Stimulated activated naive CD4-positive, alpha-beta T cell treated with Interleukin-2 at 50 U/mL for 16 hours (primary cell): ENCODE data around the gene CPD.
A peak's percentile ranks its signal among the peaks of the same experiment; 100 is the strongest.

ENCODE experiments used
- DNase-seq: peaks from one replicate; lab custom pipeline; 2025; lab: John Stamatoyannopoulos, UW

Gene CPD

DNA sequence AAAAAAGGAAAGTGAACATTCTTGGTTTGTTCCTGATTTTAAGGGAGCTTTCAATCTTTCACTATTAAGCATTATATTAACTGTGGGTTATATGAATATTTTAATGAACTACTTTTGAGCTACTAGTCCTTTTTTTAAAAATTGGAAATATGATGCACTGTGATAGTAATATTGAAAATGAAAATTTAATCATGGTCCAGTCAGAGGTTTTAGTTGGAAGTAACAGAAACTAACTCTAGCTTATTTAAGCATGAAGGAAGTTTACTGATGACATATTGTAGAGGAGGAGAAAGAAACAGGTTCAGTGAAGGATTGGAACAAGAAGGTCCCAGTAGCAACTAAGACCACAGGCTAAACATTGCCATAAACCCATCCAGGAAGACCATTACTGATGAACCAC, 24.0 kb upstream of the CPD start:
- DNase-seq, result no peak

DNA sequence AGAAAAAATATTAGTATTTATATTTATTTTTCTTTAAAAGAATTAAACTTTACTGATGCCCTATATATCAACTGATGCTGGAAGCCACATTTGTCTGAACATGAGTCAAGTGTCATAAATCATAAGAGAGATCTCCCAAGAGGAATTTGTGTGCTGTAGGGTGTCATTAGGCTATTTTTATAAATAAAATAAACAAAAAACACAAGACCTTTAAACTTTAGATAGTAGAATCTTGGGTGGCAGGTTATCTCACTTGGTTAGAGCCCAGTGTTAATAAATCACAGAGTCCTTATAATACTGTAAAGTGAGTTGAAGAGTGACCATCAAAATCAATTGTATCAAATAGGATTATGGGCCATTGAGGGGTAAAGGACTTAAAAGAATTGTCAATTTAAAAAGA, 21.3 kb upstream of the CPD start:
- DNase-seq, result no peak

DNA sequence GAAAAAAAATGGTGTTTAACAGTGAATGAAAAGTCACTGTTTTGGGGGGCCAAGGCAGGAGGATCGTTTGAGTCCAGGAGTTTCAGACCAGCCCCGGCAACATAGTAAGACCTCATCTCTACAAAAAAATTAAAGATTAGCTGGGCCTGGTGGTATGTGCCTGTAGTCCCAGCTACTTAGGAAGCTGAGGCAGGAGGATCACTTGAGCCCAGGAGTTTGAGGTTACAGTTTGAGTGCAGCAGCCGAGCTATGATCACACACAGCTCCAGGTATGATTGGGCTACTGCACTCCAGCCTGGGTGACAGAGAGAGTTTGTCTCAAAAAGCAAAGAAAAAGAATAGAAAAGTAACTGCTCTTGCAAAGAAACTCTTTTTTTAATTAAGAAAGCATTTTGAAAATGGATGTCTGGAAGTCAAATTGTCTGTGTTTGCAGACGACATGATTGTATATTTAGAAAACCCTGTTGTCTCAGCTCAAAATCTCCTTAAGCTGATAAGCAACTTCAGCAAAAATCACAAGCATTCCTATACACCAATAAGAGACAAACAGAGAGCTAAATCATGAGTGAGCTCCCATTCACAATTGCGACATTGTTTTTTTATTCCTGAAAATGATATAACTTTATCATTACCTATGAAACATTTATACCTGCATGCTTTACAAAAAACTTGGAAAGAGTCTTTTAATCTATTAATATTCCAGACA, 20.5 kb upstream of the CPD start:
- DNase-seq, result no peak

DNA sequence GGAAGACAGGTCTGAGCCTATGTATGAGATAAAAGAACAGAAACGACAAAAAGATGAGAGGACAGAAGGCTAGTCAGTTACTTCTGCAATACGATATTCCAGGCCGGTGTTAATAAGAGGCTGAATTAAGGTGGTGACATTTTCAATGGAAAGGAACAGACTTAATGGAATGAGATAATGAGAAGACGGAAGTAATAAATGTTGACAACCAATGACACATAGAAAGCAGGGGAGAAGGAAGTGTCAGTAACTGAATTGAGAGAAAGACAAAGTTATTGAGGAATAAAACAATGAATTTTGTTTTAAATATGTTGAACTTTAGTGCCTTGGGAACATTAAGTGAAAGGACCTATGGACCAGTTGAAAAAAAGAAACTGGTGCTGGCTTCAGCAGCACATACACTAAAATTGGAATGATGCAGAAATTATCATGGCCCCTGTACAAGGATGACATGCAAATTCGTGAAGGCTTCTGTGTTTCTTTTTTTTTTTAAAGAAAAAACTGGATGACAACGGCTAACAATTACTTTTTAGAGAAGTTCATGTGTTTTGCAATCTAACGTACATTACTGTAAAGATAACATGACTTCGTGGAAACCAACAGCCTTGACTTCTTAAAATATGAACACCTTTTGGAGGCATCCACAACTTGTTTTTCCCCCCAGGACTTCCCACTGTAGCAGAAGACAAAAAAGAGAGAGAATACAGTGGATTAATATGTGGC, 18.5 kb upstream of the CPD start:
- no peak for DNase-seq

DNA sequence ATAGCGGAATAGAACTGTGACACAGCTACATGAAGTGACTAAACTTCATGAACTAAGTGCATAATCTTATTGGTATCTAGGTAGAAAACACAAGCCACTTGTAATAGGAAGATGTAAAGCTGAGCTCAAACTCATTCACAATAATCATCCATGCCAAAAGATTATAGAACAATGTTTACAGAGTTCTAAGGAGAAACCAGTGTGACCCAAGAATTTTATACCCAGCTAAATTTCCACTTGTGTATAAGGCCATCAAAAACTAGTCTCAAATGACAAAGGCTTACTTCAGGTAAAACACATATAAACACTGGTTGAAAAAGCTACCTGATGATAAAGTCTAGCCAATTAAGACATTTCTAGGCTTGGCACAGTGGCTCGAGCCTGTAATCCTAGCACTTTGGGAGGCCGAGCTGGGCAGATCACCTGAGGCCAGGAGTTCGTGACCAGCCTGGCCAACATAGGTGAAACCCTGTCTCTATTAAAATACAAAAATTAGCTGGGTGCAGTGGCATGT, 16.9 kb upstream of the CPD start:
- no peak for DNase-seq

DNA sequence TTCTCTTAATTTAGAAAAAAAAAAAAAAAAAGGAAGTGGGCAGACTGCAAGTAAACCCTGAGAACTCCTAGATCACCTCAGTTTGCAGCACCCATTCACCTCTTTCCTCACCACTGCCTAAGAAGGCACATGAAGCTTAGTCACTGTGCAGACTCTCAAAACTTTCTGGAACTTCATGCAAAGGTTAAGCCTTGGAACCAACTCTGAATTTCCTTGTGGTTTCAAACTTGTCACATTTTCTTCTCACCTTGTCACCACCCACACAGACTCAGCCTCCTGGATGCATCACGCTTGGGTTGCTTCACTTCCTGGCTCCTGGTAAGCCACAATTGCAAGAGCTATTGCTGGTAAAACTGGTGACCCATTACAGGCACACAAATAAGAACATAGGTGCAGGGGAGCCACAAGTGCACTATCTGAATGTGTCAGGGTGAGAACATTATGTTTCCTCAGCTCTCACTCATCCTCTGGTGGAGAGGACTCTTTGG, 15.0 kb upstream of the CPD start:
- DNase-seq, result peak; percentile 86

DNA sequence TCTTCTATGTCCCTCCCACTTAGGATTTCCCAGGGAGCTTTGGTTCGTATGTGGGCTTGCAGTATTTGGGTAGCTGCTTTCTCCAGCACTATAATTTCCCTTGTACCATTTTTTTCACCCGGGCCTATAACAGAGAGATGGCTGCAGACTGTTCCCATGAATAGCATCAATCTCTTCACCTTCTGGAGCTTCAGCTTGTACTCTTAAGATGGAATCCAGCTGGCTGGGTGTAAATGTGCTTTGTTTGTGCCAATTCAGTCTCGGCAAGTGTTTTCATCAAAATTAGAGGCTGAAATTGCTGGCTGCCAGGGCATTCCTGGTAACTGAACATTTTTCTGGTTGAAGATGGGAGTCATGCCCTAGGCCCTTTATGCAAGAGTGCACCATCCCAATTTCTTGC, 12.2 kb upstream of the CPD start:
- DNase-seq, result no peak

DNA sequence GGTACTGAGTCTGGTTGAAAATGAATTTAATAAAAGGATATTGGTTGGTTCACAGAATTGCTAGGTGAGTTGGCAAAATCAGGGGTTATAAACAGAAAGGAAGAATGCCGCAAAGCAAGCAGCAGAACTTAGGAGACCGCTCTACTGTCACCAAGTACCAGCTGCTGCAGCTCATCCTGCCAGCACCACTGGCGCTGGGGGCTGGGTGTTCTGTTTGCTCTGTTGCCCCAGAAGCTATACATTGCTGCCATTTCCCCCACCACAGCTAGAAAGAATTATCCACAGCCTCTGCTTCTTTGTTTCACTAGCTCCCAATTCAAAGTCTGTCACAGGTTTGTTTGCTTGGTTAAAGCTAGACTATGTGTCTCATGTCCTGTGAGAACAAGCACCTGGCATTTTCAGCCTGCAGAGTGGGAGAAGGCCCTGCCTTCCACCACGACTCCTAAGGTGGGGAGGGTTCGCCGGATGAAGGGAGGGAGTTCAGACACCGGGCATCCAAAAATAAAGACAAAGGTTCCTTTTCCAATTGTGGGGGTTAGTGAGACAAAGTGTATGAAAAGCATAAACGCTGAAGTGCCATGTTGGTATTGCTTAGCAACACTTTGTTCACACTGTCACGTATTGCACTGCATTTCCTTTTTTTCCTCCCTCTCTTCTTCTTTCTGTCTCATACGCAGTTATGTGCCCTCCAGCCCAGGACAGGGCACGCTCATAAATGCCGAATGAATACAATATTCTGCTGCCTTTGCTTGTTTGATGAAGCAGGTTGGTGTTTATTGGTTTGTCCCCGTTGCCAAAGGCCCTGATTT, 9.6 kb upstream of the CPD start:
- DNase-seq, result no peak

DNA sequence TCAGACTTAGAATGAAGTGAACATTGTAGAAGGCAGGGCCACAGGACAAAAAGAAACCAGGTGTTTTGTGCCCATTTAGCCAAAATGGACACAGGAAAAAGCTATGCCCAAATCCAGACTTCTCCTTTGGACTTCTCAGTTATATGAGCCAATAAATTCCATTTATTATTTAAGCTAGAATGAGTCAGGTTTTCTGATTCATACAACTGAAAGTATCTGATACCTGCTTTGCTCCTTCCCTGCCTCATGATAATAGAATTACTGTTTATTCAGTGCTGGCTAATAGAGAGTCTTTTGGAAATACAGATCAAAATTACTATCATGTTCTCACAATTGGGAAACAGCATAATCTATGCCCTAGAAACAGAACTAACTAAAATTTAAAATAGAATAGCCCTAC, 8.7 kb upstream of the CPD start:
- no peak for DNase-seq

DNA sequence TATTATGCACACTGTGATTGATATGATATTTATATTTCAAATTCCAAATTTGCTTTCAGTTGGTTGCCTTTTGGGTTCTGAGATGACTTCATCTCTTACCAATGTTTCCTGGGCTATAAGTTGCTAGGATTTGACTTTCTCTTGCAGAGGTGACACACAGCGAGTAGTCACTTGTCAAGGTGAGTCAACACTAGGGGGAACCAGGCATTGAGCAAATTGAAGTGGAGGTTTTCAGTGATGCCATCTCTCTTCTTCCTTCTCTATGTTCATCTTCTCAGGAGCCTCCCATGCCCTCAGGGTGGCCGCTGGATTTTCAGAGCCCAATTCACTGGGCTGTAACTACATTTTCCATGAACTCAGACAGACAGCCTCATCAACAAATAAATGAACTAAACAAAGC, 6.0 kb upstream of the CPD start:
- peak; percentile 25 for DNase-seq

DNA sequence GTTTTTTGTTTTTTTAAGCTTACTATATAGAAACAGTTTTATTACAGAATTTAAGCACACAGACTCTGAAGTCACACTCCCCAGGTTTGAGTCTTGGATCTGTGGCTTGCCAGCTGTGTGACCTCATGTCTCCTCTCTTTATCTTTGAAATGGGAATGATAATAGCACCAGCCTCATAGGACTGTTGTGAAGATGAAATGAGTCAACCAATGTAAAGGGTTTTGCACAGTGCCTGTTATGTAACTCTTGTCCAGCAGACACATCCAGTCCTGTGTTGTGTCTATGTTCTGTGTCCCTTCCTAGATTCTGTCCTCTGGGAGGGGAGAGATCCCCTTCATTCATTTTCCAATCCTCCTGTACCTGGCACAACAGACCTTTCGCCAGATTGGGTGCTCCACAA, 3.1 kb upstream of the CPD start:
- no peak for DNase-seq

DNA sequence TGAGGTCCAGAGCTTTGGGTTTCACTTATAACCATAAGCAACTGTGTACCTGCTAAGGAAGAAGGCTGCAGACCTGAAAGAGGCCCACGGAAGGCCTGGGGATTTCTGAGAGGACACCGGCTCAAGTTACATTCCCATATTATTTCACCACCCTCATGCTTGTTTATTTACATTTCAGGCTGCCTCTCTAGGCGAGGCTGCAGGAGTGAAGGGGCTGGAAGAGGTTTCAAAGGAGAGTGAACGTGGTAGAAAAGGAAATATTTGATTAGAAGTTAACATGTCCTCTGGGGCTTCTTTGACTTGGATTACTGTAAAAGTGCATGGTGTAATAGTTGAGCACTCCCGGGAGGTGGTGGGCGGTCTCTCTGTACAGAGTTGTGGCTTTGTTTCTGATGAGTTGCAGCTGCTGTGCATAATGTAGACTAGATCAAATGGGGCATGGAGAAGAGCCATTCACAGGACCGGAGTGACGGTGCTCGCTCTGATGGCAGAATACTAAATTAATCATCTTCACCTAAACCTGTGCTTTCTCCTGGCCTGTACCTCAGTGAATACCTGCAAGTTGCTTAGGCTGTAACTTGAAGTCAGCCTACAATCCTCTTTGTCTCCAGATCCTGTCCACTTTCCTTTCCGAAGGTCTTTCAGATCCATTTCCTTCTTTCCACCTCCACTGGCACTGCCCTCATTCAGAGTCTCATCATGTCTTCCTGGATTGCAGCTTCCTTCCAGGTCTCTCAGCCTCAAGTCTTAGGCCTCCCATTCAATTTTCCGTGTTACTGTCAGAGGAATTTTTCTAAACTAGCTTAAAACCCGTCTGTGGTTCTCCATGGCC, 1.9 kb upstream of the CPD start:
- DNase-seq, result peak; percentile 45

DNA sequence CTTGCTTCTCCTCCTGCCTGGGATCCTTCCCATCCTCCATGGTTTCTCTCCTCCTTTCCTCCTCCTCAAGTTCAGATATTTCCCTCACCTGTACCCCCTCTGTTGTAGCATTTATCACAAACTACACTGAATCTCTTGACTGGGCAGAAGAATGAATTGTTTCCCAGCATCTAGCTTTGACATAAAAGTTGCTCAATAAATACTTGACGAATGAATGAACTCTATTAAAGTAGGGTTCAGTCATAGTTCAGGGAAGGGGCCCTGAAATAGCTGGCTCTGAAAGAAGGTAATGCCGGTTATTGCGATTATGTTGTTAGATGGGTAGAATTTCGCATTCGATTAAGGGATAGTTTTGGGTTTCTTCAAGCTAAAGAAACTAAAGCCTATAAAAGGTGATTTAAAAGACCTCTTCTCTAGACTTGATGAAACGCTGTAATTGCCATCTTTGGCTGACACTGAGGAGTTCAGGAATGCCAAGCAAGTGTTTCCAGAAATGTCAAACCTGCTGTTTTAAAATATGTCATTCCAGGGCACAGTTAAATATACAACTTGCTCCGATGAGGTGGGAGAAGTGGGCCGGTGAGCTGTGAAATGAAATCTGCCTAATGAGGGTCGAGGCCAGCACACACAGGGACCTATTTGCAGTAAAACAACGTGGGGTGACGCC, 1.0 kb upstream of the CPD start:
- DNase-seq, result no peak

DNA sequence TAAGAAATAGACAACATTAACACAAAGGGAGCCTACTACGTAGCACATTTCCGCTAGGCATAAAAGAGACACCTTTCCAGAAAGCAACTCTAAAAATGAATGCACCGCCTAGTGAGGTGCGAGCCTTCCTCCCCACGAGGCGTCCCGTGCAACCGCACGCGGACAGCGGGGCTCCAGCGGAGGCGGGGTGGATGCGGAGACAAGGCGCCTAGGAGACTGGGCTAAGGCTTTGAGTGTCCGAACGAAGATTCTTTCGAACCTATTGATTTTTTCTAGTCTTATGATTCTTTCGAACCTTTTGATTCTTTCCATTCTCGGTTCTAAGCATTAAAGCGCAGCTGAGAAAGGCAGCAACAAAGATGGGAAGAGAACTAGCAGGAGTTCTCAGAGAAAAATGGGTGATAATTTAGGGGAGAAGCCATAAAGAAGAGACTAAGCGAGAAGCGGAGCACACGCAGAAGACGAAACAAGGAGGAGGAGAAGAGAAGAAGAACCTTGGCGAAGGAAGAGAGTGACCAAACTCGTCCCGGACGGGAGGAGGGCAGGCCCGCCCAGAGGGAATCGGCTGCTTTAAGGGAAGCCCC, 394 bp upstream of the CPD start:
- DNase-seq, result peak; percentile 43

DNA sequence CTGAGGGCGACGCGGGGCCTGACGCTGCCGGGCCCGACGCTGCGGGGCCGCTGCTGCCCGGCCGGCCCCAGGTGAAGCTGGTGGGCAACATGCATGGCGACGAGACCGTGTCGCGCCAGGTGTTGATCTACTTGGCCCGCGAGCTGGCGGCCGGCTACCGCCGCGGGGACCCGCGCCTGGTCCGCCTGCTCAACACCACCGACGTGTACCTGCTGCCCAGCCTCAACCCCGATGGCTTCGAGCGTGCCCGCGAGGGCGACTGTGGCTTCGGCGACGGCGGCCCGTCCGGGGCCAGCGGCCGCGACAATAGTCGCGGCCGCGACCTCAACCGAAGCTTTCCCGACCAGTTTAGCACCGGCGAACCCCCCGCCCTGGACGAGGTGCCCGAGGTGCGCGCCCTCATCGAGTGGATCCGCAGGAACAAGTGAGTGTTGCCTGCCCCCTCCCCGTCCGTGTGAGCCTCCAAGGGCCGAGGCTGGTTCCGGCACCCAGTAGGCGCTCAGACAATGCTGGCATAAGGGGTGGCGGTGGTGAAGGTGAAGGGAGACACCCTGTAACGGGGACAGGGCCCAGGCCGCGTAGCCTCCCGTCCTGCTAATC, 676 bp downstream of the CPD start:
- DNase-seq, result peak; percentile 24

DNA sequence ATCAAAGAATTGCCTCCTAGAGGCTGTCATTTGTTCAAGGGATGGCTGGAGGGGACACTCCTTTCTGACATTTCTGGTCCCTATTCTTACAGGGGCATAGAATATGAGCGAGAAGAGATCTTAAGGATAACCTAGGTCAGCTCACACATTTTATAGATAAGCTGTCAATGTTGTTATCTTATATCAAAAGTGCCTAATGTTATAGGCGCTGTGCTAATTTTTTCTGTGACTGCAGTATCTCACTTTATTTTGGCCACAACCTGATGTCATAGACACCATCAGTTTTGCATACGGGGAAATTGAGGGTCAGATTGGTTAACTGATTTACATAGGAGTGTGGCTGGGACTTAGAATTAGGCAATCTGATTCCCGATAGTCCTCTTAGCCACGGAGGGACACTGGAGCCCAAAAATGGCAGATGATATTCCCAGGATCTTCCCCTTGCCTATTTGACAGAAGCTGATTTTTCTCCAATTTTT, 1.2 kb downstream of the CPD start:
- no peak for DNase-seq

DNA sequence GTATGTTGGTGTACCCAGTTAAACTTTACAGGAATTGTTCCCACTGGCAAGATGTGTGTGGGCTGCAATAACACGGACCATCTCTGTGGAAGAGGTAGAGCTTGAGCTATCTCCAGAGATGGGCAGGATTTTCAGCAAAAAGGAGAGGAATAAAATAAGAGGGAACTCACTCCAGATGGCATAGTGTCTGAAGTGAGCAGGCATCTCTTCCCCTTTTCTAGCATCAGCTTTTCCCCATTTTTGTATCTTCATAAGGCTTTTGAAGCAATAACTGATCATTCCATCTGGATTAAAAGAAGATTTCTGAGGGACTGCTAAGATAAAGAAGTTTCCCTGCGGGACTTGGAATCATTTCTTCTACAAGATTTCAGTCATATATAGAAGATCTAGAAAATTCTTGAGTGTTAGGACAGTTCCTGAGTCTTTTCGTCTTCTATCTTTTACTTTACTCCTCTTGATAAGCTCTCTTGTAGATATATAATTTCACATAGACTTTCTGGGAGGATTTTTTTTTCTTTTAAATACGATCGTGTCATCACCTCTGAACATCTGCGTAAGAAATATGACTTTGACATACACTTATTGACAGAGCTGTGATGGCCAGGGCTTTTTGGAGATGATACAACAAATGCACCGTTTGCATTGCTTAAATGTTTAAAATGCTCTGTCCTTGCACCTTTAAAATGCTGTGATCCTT, 2.1 kb downstream of the CPD start:
- DNase-seq, result no peak

DNA sequence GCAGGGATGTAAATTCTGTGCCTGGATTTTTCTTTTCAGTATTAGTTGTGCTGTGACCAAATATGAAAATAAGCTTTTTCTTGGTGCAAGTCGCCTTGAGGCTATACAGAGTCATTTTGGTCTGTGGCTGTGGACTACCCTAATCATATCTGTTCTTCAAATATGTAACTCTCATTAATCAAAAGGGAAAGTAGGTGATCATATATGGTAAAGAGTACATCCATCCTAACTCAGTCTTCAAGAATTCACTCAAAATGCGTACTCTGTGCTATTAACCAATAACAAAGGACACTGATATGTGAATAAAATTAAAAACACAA, 2.6 kb downstream of the CPD start:
- no peak for DNase-seq

DNA sequence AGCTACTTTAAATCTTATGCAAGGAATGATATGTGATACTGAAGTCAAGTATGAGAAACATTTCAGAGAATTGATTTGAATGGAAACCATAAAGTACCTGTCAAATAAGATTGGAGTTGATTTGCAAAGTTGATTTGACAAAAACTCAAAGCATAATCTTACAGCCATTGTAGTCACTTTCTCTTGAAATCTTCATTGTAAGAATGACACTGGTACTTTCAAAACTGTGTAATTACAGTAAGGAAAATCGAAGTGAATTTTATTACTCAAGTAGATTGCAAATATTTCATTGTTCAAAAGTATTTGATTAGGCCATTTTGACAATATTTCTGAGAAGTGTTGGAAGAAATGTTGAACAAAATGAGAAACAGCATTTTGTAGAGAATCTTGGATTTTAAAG, 3.6 kb downstream of the CPD start:
- DNase-seq, result no peak
